GM21576 (cell line): Measurements from ENCODE around the gene TMIGD3.

Source experiments
- ATAC-seq: cut with Tn5 transposase; IDR thresholded peaks from one replicate; pipeline ENCODE4 v1.9.1; 2021; ENCODE audit warnings: mild to moderate bottlenecking, moderate library complexity; ENCODE audit not compliant: unreplicated experiment

TMIGD3 gene

GRCh38 chr1:111476761-111477309 is 26.6 kb downstream of the TMIGD3 start:
- peak; percentile 70 for ATAC-seq

GRCh38 chr1:111476214-111476613 is 27.2 kb downstream of the TMIGD3 start:
- ATAC-seq, result no peak

- no peak for ATAC-seq
These were observed 27.7 kb downstream of the TMIGD3 start for GRCh38 chr1:111475701-111476100.

- ATAC-seq, result no peak
These were observed 28.9 kb downstream of the TMIGD3 start for GRCh38 chr1:111474521-111474920.

GRCh38 chr1:111474106-111474505 is 29.3 kb downstream of the TMIGD3 start:
- no peak for ATAC-seq

GRCh38 chr1:111471538-111471937 is 31.9 kb downstream of the TMIGD3 start:
- no peak for ATAC-seq

GRCh38 chr1:111471012-111471411 is 32.4 kb downstream of the TMIGD3 start:
- ATAC-seq, result peak; percentile 59

GRCh38 chr1:111470596-111470995 is 32.8 kb downstream of the TMIGD3 start:
- ATAC-seq, result no peak

GRCh38 chr1:111469539-111469938 is 33.9 kb downstream of the TMIGD3 start:
- no peak for ATAC-seq

GRCh38 chr1:111468717-111469100 is 34.7 kb downstream of the TMIGD3 start:
- ATAC-seq, result no peak

- ATAC-seq, result no peak
These were observed 35.3 kb downstream of the TMIGD3 start for GRCh38 chr1:111467865-111468716.

- ATAC-seq, result no peak
These were observed 37.0 kb downstream of the TMIGD3 start for GRCh38 chr1:111466480-111466879.

- no peak for ATAC-seq
These were observed 37.7 kb downstream of the TMIGD3 start for GRCh38 chr1:111465754-111466153.

GRCh38 chr1:111463029-111463683 is 40.3 kb downstream of the TMIGD3 start:
- no peak for ATAC-seq

GRCh38 chr1:111462370-111463028 is 40.9 kb downstream of the TMIGD3 start:
- ATAC-seq, result no peak

GRCh38 chr1:111461765-111462164 is 41.7 kb downstream of the TMIGD3 start:
- ATAC-seq, result no peak

GRCh38 chr1:111455642-111456031 is 47.8 kb downstream of the TMIGD3 start:
- no peak for ATAC-seq

GRCh38 chr1:111454859-111455641 is 48.4 kb downstream of the TMIGD3 start:
- no peak for ATAC-seq

GRCh38 chr1:111453706-111454105 is 49.7 kb downstream of the TMIGD3 start:
- no peak for ATAC-seq

- ATAC-seq, result no peak
These were observed 50.9 kb downstream of the TMIGD3 start for GRCh38 chr1:111452581-111452980.

- ATAC-seq, result no peak
These were observed 53.2 kb downstream of the TMIGD3 start for GRCh38 chr1:111450185-111450584.
